HG03045 (cell line): ENCODE results near the gene PRDM15.
"Not testable (repeated sequence)": the region's sequence is repeated elsewhere in the genome, so short reads cannot be mapped to it uniquely, and the experiment has no call there.

Experiments used
- ATAC-seq: cut with Tn5 transposase; IDR thresholded peaks from one replicate; pipeline ENCODE4 v1.9.1; 2021; ENCODE audit warnings: mild to moderate bottlenecking, moderate library complexity; ENCODE audit not compliant: unreplicated experiment

PRDM15 gene

GRCh38 chr21:41810597-41810932 lies 68.6 kb downstream of the PRDM15 start:
- ATAC-seq, result no peak

- no peak for ATAC-seq
Measured at GRCh38 chr21:41809891-41810596, 69.1 kb downstream of the PRDM15 start.

- ATAC-seq, result no peak
Measured at GRCh38 chr21:41808846-41809245, 70.3 kb downstream of the PRDM15 start.

GRCh38 chr21:41808094-41808493 lies 71.0 kb downstream of the PRDM15 start:
- ATAC-seq, result no peak

- no peak for ATAC-seq
Measured at GRCh38 chr21:41806773-41807172, 72.4 kb downstream of the PRDM15 start.

- no peak for ATAC-seq
Measured at GRCh38 chr21:41805643-41806042, 73.5 kb downstream of the PRDM15 start.

GRCh38 chr21:41805038-41805437 lies 74.1 kb downstream of the PRDM15 start:
- ATAC-seq, result no peak

- ATAC-seq, result no peak
Measured at GRCh38 chr21:41804381-41804780, 74.8 kb downstream of the PRDM15 start.

GRCh38 chr21:41803316-41803715 lies 75.8 kb downstream of the PRDM15 start:
- ATAC-seq, result no peak

GRCh38 chr21:41802684-41803083 lies 76.5 kb downstream of the PRDM15 start:
- no peak for ATAC-seq

- no peak for ATAC-seq
Measured at GRCh38 chr21:41802198-41802584, 77.0 kb downstream of the PRDM15 start.

GRCh38 chr21:41801321-41802197 lies 77.6 kb downstream of the PRDM15 start:
- no peak for ATAC-seq

- ATAC-seq, result no peak
Measured at GRCh38 chr21:41800425-41801320, 78.5 kb downstream of the PRDM15 start.

GRCh38 chr21:41799763-41800162 lies 79.4 kb downstream of the PRDM15 start:
- no peak for ATAC-seq

GRCh38 chr21:41798326-41798725 lies 80.8 kb downstream of the PRDM15 start:
- no peak for ATAC-seq

- no peak for ATAC-seq
Measured at GRCh38 chr21:41796476-41797080, 82.6 kb downstream of the PRDM15 start.

- ATAC-seq, result no peak
Measured at GRCh38 chr21:41795726-41796125, 83.4 kb downstream of the PRDM15 start.

GRCh38 chr21:41794600-41794999 lies 84.5 kb downstream of the PRDM15 start:
- no peak for ATAC-seq

GRCh38 chr21:41792711-41793110 lies 86.4 kb downstream of the PRDM15 start:
- ATAC-seq, result no peak

- no peak for ATAC-seq
Measured at GRCh38 chr21:41786509-41786987, 92.6 kb downstream of the PRDM15 start.

- ATAC-seq, result not testable (repeated sequence)
Measured at GRCh38 chr21:41785262-41785661, 93.9 kb downstream of the PRDM15 start.
